HEK293 (cell line): ENCODE results near the gene TADA1.

ENCODE experiments used
- CTCF ChIA-PET: fragments of 350-600 bp; formaldehyde crosslinking; extraction: SDS; loops from one replicate; lab custom pipeline; 2021; ENCODE audit warnings: antibody characterized with exemption; lab: Yijun Ruan, JAX
- POLR2A ChIA-PET: fragments of 300-600 bp; formaldehyde crosslinking; extraction: SDS; loops from one replicate; lab custom pipeline; 2020; ENCODE audit warnings: antibody characterized with exemption, inconsistent platforms; lab: Yijun Ruan, JAX
- H3K27ac ChIP-seq: fragments of 200-500 bp; sonication (Bioruptor generic); 2 replicates; pipeline ENCODE4 v1.5.1; 2014; ENCODE audit warnings: low read depth, low read length, control low read depth, inconsistent platforms; ENCODE audit errors: extremely low read depth
- H3K36me3 ChIP-seq, 2 experiments: fragments of 200-500 bp in 1 of 2; sonication (Bioruptor generic) in 1 of 2; 1 replicate in 1 of 2; 2 replicates in 1 of 2; pipeline ENCODE4 v1.5.1; 2014 to 2017; ENCODE audit warnings: inconsistent platforms in 2 of 2, low read length in 2 of 2; ENCODE audit not compliant: control insufficient read depth in 2 of 2, insufficient read depth in 1 of 2
- H3K4me1 ChIP-seq: fragments of 200-500 bp; sonication (Bioruptor generic); 2 replicates; pipeline ENCODE4 v1.5.1; 2014; ENCODE audit warnings: mild to moderate bottlenecking, low read length, inconsistent platforms; ENCODE audit not compliant: control insufficient read depth, insufficient read depth
- H3K4me3 ChIP-seq: 2 replicates; pipeline ENCODE4 v1.5.1; 2011; ENCODE audit warnings: low read depth, mild to moderate bottlenecking, control low read depth, low read length, moderate library complexity
- H3K9me3 ChIP-seq: fragments of 200-500 bp; sonication (Bioruptor generic); 2 replicates; pipeline ENCODE4 v1.5.1; 2014; ENCODE audit warnings: low read depth, low read length, inconsistent platforms; ENCODE audit not compliant: control insufficient read depth, insufficient read depth
- EGR2 ChIP-seq: fragments of 450-650 bp; formaldehyde crosslinking; IDR thresholded peaks from 2 replicates; pipeline ENCODE4 v1.5.1; 2016; ENCODE audit warnings: low read depth, missing biosample characterization, missing genetic modification characterization
- KLF8 ChIP-seq: fragments of 450-650 bp; formaldehyde crosslinking; IDR thresholded peaks from 2 replicates; pipeline ENCODE4 v1.5.1; 2016; ENCODE audit warnings: missing biosample characterization, missing genetic modification characterization
- TRIM28 ChIP-seq: IDR thresholded peaks from 2 replicates; pipeline ENCODE4 v1.6.1; 2011; ENCODE audit warnings: low read length, control low read depth, borderline replicate concordance
- ZFHX2 ChIP-seq: fragments of 450-650 bp; formaldehyde crosslinking; conservative IDR thresholded peaks from 2 replicates; pipeline ENCODE4 v1.5.1; 2016; ENCODE audit warnings: missing biosample characterization, missing genetic modification characterization
- ZNF155 ChIP-seq: fragments of 450-650 bp; formaldehyde crosslinking; IDR thresholded peaks from 2 replicates; pipeline ENCODE4 v1.5.1; 2016; ENCODE audit warnings: missing biosample characterization, missing genetic modification characterization
- ZNF248 ChIP-seq: fragments of 450-650 bp; formaldehyde crosslinking; IDR thresholded peaks from 2 replicates; pipeline ENCODE4 v1.5.1; 2017; ENCODE audit warnings: missing biosample characterization, missing genetic modification characterization
- ZNF324 ChIP-seq: fragments of 450-650 bp; formaldehyde crosslinking; IDR thresholded peaks from 2 replicates; pipeline ENCODE4 v1.5.1; 2016; ENCODE audit warnings: missing biosample characterization, missing genetic modification characterization
- ZNF394 ChIP-seq: fragments of 450-650 bp; formaldehyde crosslinking; IDR thresholded peaks from 2 replicates; pipeline ENCODE4 v1.5.1; 2016; ENCODE audit warnings: missing biosample characterization, missing genetic modification characterization, mild to moderate bottlenecking, moderate library complexity, borderline replicate concordance
- ZNF629 ChIP-seq: fragments of 450-650 bp; formaldehyde crosslinking; IDR thresholded peaks from 2 replicates; pipeline ENCODE4 v1.5.1; 2017; ENCODE audit warnings: missing biosample characterization, missing genetic modification characterization
- ZNF768 ChIP-seq: fragments of 450-650 bp; formaldehyde crosslinking; IDR thresholded peaks from 2 replicates; pipeline ENCODE4 v1.5.1; 2018; ENCODE audit warnings: missing biosample characterization, mild to moderate bottlenecking, missing genetic modification characterization
- ZSCAN18 ChIP-seq: fragments of 450-650 bp; formaldehyde crosslinking; IDR thresholded peaks from 2 replicates; pipeline ENCODE4 v1.5.1; 2016; ENCODE audit warnings: missing biosample characterization, missing genetic modification characterization
- TF ChIP-seq, protein P1 (sequence below): fragments of 450-650 bp; formaldehyde crosslinking; IDR thresholded peaks from 2 replicates; pipeline ENCODE4 v1.5.1; 2016; ENCODE audit warnings: missing biosample characterization, missing genetic modification characterization
- TF ChIP-seq, protein P2 (sequence below): fragments of 450-650 bp; formaldehyde crosslinking; IDR thresholded peaks from 2 replicates; pipeline ENCODE4 v1.5.1; 2016; ENCODE audit warnings: missing biosample characterization, missing genetic modification characterization

The TADA1 gene

DNA sequence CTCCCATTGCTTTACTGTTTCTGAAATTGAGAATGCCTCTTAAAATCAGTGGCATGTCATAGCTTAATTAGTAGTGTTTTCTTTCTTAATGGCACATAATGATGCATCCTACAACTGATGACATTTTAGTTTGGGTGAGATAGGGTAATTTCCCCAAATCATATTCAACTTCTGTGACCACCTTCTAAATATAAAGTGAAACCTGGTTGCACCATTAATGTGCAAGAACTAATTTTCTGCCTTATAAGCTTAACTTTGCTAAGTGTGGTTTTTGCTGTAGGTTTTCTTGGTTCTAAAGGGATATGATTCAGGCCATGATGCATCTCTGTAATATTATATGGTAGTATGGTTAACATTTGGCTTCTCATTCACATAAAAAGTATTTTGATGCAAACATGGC is 27.9 kb downstream of the TADA1 start:
- ChIA-PET CTCF (interaction anchor here (1.4 kb wide), 1 partner anchor 211 kb away, joined by 4 read pairs; no protein-coding TSS in a partner anchor), POLR2A (interaction anchor here (1.9 kb wide), 1 partner anchor 9 kb away, joined by 4 read pairs; the partner anchor contains the start of gene POGK)

GRCh38 chr1:166844791-166845190 is 31.3 kb downstream of the TADA1 start:
- no peak for TF ChIP-seq ZSCAN18 (tag by site-specific recombination)
- no peak for TF ChIP-seq ZNF155 (tag by site-specific recombination)
- TF ChIP-seq EGR2 (tag by site-specific recombination), result peak; percentile 67; the same call in 1 of the 2 replicates
- no peak for TF ChIP-seq ZNF248
- no peak for TF ChIP-seq ZNF394 (tag by site-specific recombination)
- TF ChIP-seq ZFHX2 (tag by site-specific recombination), result peak; percentile 87
- POLR2A ChIA-PET, result no interaction called here
- CTCF ChIA-PET, result interaction anchor here (0.6 to 1.3 kb wide), 3 partner anchors 8 to 215 kb away, joined by 3 to 8 read pairs (median 3); no protein-coding TSS in a partner anchor
- no peak overlapping the region for H3K27ac ChIP-seq
- H3K4me1 ChIP-seq, result no peaks in the 10 kb centered on the region
- peaks cover 33 to 92% of the 10 kb centered on the region in 2 experiments for H3K36me3 ChIP-seq
- no peak overlapping the region for H3K4me3 ChIP-seq
- H3K9me3 ChIP-seq, result no peaks in the 10 kb centered on the region

More for the DNA sequence above, 27.9 kb downstream of the TADA1 start:
- H3K27ac ChIP-seq, result no peak overlapping the region
- no peak overlapping the region for H3K4me3 ChIP-seq
- H3K9me3 ChIP-seq, result no peaks in the 10 kb centered on the region
- no peaks in the 10 kb centered on the region for H3K4me1 ChIP-seq
- TF ChIP-seq ZNF629 (tag by site-specific recombination) (no peak), TRIM28 (no peak)
- TF ChIP-seq, all 188 proteins: peak for 0
- peaks cover 41 to 100% of the 10 kb centered on the region in 2 experiments for H3K36me3 ChIP-seq

GRCh38 chr1:166843769-166844596 is 32.1 kb downstream of the TADA1 start:
- no peak overlapping the region for H3K4me3 ChIP-seq
- H3K9me3 ChIP-seq, result no peaks in the 10 kb centered on the region
- ChIA-PET CTCF (interaction anchor here (0.8 kb wide), 1 partner anchor 8 kb away, joined by 3 read pairs; no protein-coding TSS in a partner anchor), POLR2A (interaction anchor here (2.2 kb wide), 1 partner anchor 32 kb away, joined by 6 read pairs; the partner anchor contains the start of gene TADA1)
- no peak for TF ChIP-seq ZNF324
- TF ChIP-seq, protein P1, sequence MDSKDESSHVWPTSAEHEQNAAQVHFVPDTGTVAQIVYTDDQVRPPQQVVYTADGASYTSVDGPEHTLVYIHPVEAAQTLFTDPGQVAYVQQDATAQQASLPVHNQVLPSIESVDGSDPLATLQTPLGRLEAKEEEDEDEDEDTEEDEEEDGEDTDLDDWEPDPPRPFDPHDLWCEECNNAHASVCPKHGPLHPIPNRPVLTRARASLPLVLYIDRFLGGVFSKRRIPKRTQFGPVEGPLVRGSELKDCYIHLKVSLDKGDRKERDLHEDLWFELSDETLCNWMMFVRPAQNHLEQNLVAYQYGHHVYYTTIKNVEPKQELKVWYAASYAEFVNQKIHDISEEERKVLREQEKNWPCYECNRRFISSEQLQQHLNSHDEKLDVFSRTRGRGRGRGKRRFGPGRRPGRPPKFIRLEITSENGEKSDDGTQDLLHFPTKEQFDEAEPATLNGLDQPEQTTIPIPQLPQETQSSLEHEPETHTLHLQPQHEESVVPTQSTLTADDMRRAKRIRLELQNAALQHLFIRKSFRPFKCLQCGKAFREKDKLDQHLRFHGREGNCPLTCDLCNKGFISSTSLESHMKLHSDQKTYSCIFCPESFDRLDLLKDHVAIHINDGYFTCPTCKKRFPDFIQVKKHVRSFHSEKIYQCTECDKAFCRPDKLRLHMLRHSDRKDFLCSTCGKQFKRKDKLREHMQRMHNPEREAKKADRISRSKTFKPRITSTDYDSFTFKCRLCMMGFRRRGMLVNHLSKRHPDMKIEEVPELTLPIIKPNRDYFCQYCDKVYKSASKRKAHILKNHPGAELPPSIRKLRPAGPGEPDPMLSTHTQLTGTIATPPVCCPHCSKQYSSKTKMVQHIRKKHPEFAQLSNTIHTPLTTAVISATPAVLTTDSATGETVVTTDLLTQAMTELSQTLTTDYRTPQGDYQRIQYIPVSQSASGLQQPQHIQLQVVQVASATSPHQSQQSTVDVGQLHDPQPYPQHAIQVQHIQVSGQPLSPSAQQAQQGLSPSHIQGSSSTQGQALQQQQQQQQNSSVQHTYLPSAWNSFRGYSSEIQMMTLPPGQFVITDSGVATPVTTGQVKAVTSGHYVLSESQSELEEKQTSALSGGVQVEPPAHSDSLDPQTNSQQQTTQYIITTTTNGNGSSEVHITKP (tag by site-specific recombination), result peak; percentile 57
- H3K36me3 ChIP-seq, result peaks cover 33 to 84% of the 10 kb centered on the region in 2 experiments
- H3K4me1 ChIP-seq, result no peaks in the 10 kb centered on the region
- H3K27ac ChIP-seq, result no peak overlapping the region

DNA sequence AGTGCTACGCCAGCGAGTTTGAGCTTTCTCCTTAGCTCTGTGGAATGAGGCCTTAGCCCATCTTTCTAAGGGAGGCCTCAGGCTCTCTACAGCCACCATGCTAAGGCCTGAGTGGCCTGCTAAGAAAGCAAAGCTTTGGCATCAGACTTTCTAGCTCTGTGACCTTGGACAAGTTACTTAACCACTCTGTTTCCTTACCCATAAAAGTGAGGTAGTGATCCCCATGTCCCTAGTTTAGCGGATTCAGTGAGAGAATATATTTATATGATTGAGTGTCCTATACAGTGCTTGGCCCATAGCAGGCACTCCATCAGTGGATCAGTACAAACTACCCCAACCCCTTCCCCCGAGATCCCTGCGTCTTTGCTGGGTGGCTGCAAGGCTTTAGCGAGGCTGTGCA is 32.7 kb downstream of the TADA1 start:
- Histone ChIP-seq H3K4me3 (no peak overlapping the region), H3K4me1 (no peaks in the 10 kb centered on the region), H3K9me3 (no peaks in the 10 kb centered on the region)
- POLR2A ChIA-PET, result interaction anchor here (2.2 kb wide), 1 partner anchor 33 kb away, joined by 6 read pairs; the partner anchor contains the start of gene TADA1
- TF ChIP-seq KLF8 (tag by site-specific recombination), result no peak
- TF ChIP-seq, protein P2, sequence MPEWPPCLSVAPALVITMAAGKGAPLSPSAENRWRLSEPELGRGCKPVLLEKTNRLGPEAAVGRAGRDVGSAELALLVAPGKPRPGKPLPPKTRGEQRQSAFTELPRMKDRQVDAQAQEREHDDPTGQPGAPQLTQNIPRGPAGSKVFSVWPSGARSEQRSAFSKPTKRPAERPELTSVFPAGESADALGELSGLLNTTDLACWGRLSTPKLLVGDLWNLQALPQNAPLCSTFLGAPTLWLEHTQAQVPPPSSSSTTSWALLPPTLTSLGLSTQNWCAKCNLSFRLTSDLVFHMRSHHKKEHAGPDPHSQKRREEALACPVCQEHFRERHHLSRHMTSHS (tag by site-specific recombination), result no peak
- peak; percentile 52; the same call in 1 of the 2 replicates for TF ChIP-seq ZNF768 (tag by site-specific recombination)
- TF ChIP-seq, all 188 proteins: peak for 1
- peaks cover 27 to 77% of the 10 kb centered on the region in 2 experiments for H3K36me3 ChIP-seq
- H3K27ac ChIP-seq, result no peak overlapping the region
- CTCF ChIA-PET, result interaction anchor here (0.6 kb wide), 1 partner anchor 56 kb away, joined by 3 read pairs; no protein-coding TSS in a partner anchor
